Stromal cell of bone marrow (primary cell): ENCODE measurements around the gene COX5B.
"Not testable (repeated sequence)": the region's sequence is repeated elsewhere in the genome, so short reads cannot be mapped to it uniquely, and the experiment has no call there.

Source experiments
- DNase-seq: peaks from one replicate; pipeline ENCODE4 v3.0.0-alpha.2; 2012; ENCODE audit warnings: low read depth

COX5B gene

DNA sequence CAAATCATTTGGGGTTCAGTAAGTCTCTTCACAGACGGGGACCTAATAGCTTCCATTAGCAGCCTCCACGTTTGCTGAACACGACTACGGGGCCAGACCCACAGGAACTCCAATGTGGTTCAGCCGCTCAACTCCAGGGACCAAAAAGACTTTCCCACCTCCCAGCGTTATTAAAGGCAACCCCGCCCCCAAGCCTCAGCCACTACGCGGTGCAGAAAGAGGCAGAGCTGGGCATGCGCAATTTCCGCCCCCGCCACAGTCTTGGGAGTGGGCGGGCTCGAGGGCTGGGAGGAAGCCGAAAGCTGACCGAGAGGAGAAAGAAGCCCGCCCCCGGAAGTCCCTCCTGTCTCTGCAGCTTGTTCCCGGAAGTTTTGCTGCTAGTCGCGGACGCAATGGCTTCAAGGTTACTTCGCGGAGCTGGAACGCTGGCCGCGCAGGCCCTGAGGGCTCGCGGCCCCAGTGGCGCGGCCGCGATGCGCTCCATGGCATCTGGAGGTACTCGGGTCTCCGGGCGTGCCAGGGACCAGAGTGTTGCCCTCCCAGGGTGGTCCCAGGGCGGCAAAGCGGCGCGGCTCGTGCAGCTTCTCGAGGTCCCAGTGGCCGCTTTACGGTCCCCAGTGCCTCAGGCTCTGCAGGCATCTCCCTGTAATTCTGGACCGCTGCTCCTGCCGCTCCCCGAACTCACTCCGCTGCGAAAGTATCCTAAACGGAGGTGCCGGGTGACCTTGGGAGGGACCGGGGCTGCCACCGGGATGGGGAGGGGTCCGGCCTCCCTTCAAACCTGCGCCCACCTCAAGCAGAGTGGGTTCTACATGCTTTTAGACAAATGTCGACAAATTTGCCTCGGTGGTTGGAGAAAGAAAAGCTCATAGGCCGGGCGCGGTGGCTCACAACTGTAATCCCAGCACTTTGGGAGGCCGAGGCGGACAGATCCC lies at the start of gene COX5B:
Gene COX5B (plus strand): TSS at position 368 of the 935 bp plus-strand sequence. CDS start 25 bp downstream, at position 393.
- DNase-seq: peak; percentile 96

DNA sequence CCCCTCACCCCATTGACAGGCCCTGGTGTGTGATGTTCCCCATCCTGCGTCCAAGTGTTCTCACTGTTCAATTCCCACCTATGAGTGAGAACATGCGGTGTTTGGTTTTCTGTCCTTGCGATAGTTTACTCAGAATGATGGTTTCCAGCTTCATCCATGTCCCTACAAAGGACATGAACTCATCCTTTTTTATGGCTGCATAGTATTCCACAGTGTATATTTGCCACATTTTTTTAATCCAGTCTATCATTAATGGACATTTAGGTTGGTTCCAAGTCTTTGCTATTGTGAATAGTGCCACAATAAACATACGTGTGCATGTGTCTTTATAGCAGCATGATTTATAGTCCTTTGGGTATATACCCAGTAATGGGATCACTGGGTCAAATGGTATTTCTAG lies 49.7 kb upstream of the COX5B start:
- DNase-seq: not testable (repeated sequence)

- DNase-seq: not testable (repeated sequence)
These were observed 44.3 kb upstream of the COX5B start for GRCh38 chr2:97601537-97601936.

DNA sequence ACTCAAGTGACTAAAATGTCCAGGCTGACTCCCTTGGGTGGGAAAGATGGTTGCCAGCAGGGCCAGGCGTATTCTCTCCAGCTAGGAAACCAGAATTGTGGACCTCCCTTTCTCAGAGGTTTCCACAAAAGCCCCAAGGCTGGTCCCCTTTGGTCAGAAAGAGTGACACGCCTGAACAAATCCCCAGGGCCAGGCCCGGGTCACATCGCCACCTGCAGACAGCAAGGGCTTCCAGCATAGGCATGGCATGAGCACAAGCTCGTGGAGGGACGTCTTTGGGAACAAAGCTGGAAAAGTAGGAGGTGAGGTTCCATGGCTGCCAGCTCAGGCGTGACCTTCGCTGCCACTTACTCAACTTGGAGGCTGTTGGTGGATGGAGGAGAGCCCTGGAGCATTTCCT lies 40.8 kb upstream of the COX5B start:
- DNase-seq: not testable (repeated sequence)

- not testable (repeated sequence) for DNase-seq
These were observed 40.1 kb upstream of the COX5B start for GRCh38 chr2:97605524-97606339.

DNA sequence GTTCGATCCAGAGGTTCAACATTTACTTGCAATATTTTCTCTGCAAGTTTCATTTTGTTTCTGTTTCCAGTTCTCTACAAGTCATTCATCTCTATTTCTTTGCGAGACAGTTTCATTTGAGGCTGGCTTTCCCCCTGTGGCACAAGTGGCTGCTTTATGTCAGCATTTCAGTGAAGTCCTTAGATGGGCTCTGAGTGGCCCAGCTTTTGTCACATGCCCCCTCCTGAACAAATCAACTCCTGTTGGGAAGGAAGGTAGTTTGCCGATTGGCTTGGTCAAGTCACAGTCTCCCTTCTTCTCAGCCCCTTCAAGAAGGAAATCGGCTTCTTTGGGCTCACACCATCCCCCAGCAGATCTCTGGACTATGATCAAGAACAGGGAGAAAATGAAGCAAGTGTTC lies 37.1 kb upstream of the COX5B start:
- DNase-seq: not testable (repeated sequence)

GRCh38 chr2:97611895-97612294 lies 34.0 kb upstream of the COX5B start:
- DNase-seq: not testable (repeated sequence)

DNA sequence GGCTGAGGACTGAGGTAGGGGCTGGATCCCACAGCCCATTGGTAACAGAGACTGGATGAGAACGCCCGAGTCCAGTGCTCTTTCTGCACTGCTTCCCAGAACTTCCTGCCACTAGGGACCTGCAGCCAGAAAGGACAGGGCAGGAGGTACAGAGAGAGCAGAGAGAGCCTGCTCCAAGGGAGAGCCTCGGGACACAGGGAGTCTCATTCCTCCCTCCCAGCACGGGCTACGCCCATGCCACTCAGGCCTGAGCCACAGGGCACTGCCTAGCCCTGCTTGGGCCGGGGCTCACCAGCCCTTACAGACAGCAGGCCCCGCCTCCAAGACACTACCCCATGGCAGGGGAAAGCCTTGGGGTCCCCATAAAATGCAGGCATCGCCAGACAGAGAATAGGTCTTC lies 30.1 kb upstream of the COX5B start:
- DNase-seq: not testable (repeated sequence)

GRCh38 chr2:97617911-97618310 lies 28.0 kb upstream of the COX5B start:
- no peak for DNase-seq

DNA sequence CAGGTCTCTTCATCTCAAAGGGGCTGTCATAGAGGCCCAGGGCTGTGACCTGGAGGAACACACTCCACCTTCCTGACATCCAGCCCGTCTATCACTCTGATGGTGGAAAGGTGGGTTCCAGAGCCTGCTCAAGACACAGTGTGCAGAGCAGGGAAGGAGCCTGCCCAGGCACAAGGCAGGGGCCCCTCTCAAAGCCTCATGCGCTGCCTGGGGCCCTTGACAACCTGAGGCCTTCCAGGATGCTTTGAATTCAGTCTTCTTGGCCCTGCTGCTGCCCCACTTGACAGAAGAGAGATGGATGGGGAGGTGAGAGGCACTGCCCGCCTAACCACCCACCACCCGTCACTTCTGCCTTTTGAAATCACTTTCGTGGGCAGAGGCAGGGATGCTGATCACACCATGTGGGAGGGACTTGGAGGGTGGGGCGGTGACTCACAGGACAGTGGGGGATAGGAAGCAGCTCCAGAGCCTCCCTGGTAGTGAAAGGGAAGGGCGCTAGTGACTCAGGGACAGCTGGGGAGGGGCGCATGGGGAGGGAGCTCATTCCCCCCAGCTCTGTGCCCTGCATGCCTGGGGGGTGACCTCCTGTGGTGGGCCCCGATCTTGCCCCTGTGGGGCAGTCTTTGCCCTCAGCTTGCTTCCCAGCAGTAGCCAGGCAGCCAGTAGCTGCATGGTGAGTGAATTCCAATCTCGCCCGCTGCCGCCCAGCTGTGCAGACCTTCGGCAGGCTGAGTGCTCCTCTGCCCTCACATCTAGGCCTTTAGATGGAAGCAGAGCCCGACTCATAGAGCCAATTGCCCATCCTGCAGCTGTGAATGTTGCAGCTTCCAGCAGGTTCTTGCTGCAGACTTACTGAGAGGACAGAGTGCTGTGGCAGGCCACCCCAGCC lies 26.7 kb upstream of the COX5B start:
- not testable (repeated sequence) for DNase-seq

DNA sequence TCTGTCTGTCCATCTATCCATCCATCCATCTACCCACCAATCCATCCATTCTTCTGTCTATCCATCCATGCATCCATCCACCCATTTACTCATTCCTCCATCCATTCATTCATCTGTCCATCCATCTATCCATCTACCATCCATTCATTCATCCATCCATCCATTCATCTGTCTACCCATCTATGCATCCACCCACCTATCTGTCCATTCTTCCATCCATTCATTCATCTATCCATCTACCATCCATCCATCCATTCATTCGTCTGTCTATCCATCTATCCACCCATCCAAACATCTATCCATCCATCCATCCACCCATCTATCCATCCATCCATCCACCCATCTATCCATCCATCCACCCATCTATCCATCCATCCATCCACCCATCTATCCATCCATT lies 25.4 kb upstream of the COX5B start:
- not testable (repeated sequence) for DNase-seq

GRCh38 chr2:97622976-97623375 lies 22.9 kb upstream of the COX5B start:
- not testable (repeated sequence) for DNase-seq

GRCh38 chr2:97625354-97626048 lies 20.4 kb upstream of the COX5B start:
- not testable (repeated sequence) for DNase-seq

GRCh38 chr2:97626049-97626430 lies 19.8 kb upstream of the COX5B start:
- DNase-seq: not testable (repeated sequence)

DNA sequence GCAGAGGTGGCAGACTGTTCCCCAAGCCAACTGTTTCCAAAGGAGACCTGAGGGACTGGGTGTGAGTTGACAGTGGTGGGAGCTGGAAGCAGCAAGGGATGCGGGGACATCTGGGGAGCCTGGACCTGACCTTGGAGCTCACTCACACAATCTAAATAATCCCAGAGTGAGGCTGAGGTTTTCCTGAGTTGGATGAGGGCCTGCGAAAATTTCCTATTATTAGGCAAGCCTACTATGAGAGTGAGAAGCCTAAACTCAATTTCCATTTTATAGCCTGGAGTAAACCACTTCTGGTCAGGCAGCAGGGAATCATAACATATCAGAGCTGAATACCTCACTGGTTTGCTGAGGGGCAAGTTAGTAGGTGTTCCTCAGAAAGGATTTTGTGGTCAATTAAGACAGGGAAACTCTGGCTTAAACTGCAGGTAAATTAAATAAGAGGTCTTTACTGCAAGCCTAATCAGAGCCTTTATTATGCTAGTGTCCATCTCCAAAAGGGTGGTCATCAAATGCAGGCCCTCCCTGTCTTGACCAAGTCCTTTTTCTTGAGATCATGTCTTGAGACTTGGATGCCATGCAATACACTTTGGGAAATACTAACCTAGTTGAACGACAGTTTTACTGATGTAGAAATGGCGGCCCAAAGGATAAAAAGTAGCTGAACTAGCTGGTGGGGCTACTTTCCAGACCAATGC lies 1.7 kb upstream of the COX5B start:
- DNase-seq: no peak

DNA sequence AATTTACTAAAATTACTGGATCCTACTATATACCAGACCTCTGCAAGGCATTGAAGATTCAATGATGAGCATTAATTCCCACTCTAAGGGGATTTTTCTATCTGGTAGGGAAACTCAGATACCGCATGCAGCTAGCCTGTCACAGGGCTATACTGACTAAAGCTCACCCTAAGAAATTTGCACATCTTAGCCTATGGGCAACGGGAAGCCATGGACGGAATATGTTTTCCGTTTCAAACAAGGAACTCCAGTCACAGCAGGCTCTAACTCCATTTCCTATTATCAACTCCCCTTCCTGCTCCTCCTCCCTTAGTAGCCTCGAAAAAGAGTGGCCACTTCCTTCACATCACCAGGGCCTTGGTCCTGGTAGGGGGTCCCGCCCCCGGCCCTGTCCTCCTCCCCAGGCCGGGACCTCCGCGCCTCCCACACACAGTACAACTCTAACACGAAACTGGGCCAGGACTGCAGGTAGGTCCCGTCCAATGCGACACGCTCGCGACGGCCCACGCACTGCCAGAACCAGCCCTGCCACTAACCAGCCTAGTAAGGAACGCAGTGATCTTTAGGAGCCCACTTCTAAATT lies 659 bp upstream of the COX5B start:
- no peak for DNase-seq

- DNase-seq: no peak
These were observed 1.1 kb downstream of the COX5B start for GRCh38 chr2:97646977-97647376.

- no peak for DNase-seq
These were observed 5.3 kb downstream of the COX5B start for GRCh38 chr2:97651114-97651513.

- no peak for DNase-seq
These were observed 7.6 kb downstream of the COX5B start for GRCh38 chr2:97653473-97653872.

GRCh38 chr2:97653874-97654273 lies 8.0 kb downstream of the COX5B start:
- DNase-seq: no peak
